DOHH2 (cell line): Measurements from ENCODE around the gene HOGA1.

Experiments
- EZH2phosphoT487 ChIP-seq: fragments of 200-600 bp; sonication (generic); IDR thresholded peaks from 2 replicates; pipeline ENCODE4 v1.6.1; 2017; ENCODE audit warnings: borderline replicate concordance, mild to moderate bottlenecking, antibody characterized with exemption, low read length, moderate library complexity, mixed read lengths
- TF ChIP-seq, protein P1 (sequence below): fragments of 200-600 bp; sonication (generic); IDR thresholded peaks from one replicate; pipeline ENCODE4 v1.5.1; 2014; ENCODE audit warnings: antibody characterized with exemption, mild to moderate bottlenecking, low read depth, low read length; ENCODE audit not compliant: poor library complexity, severe bottlenecking

DNA sequence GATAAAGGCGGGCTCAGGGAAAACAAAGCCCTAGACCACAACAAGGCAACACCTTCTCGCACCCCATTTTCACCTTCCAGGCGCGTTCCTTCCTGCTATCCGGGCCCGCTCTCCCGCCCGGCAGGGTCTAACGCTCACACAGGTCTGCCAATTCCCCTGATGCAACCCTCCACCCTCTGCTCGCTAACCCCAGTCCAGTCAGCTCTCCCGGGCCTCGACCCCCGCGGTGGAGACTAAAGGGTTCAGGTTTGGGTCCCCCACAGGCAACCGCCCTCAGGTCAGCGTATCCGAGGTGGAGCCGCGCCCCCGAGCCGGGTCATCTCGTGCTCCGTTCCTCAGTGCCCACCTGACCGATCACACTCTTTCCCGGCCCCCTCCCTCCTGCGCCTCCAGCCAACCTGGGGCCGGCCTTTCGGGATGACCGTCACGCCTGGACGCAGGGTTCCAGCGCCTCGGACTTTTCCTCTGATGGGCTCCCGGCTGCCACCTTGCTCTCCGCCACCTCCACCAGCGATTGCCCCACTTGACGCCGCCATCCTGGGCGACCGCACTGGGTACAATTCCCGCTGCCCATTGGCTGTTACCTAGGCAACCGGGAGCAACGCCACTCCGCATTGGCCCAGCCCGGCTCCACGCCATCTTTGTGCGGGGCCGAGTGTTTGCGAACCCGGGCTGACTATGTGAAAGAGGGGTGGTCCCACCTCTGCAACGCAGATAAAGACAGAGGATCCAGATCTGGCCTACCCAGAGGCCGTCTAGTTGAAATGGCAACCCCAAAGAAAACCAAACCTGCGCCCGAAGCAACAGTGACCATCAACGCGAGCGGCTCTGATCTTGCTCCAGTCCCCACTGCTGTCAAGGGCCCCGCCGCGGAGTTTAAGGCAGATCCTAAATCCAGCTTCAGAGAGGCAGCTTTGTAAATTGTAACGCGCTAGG is 49.0 kb downstream of the HOGA1 start, which contains the start of gene MORN4:
- TF ChIP-seq, protein P1, sequence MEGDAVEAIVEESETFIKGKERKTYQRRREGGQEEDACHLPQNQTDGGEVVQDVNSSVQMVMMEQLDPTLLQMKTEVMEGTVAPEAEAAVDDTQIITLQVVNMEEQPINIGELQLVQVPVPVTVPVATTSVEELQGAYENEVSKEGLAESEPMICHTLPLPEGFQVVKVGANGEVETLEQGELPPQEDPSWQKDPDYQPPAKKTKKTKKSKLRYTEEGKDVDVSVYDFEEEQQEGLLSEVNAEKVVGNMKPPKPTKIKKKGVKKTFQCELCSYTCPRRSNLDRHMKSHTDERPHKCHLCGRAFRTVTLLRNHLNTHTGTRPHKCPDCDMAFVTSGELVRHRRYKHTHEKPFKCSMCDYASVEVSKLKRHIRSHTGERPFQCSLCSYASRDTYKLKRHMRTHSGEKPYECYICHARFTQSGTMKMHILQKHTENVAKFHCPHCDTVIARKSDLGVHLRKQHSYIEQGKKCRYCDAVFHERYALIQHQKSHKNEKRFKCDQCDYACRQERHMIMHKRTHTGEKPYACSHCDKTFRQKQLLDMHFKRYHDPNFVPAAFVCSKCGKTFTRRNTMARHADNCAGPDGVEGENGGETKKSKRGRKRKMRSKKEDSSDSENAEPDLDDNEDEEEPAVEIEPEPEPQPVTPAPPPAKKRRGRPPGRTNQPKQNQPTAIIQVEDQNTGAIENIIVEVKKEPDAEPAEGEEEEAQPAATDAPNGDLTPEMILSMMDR: no peak
- no peak for TF ChIP-seq EZH2phosphoT487
